ENCODE data around the gene XXYLT1.

GRCh38 chr3:195104340-195104739 is 166.6 kb downstream of the XXYLT1 start:
- TF ChIP-seq CTCF (IDR thresholded peaks at IDR 0.05) (no peak), POLR2A (IDR thresholded peaks at IDR 0.05) (no peak)

Measured in adrenal gland (tissue), 5 donors.